OCI-LY7 (cell line): ENCODE data around the gene SERPINA3. TPM values are rescaled to one million over a fixed set of nuclear protein-coding genes. Genes with fewer than 3 reads are reported as not detected.

ENCODE experiments used
- BruUV-seq: library from RNA; stranded (reverse); fragments of 400-500 nt; replicated peaks from 2 replicates; lab custom pipeline; 2021; lab: Mats Ljungman, UMichigan
- CTCF ChIA-PET: fragments of 300-600 bp; sonication (Branson Sonifier 250); formaldehyde crosslinking; loops from one replicate; lab custom pipeline; 2022; ENCODE audit warnings: antibody characterized with exemption; ENCODE audit not compliant: unreplicated experiment; lab: Charles Lee
- POLR2A ChIA-PET: fragments of 300-600 bp; sonication (Branson Sonifier 250); formaldehyde crosslinking; loops from one replicate; lab custom pipeline; 2022; ENCODE audit warnings: antibody characterized with exemption; lab: Charles Lee
- DNase-seq: peaks from one replicate; pipeline ENCODE4 v3.0.0-alpha.2; 2015; ENCODE audit warnings: low spot score
- H2AFZ ChIP-seq: fragments of 200-600 bp; sonication (generic), shearing (Covaris generic); 2 replicates; pipeline ENCODE4 v1.6.1; 2014; ENCODE audit warnings: mild to moderate bottlenecking, antibody characterized with exemption, low read length, moderate library complexity
- H3K27ac ChIP-seq: fragments of 200-600 bp; sonication (generic); 2 replicates; pipeline ENCODE4 v1.5.1; 2014; ENCODE audit warnings: mixed run types, low read depth, mild to moderate bottlenecking, moderate library complexity, low read length, inconsistent platforms; ENCODE audit not compliant: poor library complexity, severe bottlenecking
- H3K36me3 ChIP-seq: fragments of 200-600 bp; sonication (generic); 2 replicates; pipeline ENCODE4 v1.6.1; 2014; ENCODE audit warnings: mild to moderate bottlenecking, antibody characterized with exemption, low read length, moderate library complexity, mixed read lengths; ENCODE audit not compliant: insufficient read depth
- H3K4me1 ChIP-seq: fragments of 200-600 bp; sonication (generic); 2 replicates; pipeline ENCODE4 v1.5.1; 2014; ENCODE audit warnings: mild to moderate bottlenecking, low read length; ENCODE audit not compliant: insufficient read depth, poor library complexity, severe bottlenecking
- H3K4me2 ChIP-seq: fragments of 200-600 bp; sonication (generic); 2 replicates; pipeline ENCODE4 v1.6.1; 2014; ENCODE audit warnings: mild to moderate bottlenecking, low read length
- H3K4me3 ChIP-seq: fragments of 200-600 bp; sonication (generic); 2 replicates; pipeline ENCODE4 v1.5.1; 2014; ENCODE audit warnings: mild to moderate bottlenecking, low read depth, low read length; ENCODE audit not compliant: poor library complexity, severe bottlenecking
- H3K79me2 ChIP-seq: fragments of 200-600 bp; sonication (generic); 2 replicates; pipeline ENCODE4 v1.6.1; 2016; ENCODE audit warnings: low read depth, mild to moderate bottlenecking, low read length, moderate library complexity, mixed read lengths; ENCODE audit not compliant: insufficient read depth
- H3K9me2 ChIP-seq: fragments of 200-600 bp; sonication (generic); 2 replicates; pipeline ENCODE4 v1.6.1; 2016; ENCODE audit warnings: mild to moderate bottlenecking, low read length, mixed read lengths; ENCODE audit not compliant: insufficient read depth
- H3K9me3 ChIP-seq: fragments of 200-600 bp; sonication (generic); 2 replicates; pipeline ENCODE4 v1.6.1; 2014; ENCODE audit warnings: mild to moderate bottlenecking, mixed run types, low read length, mixed read lengths
- H4K20me1 ChIP-seq: fragments of 200-600 bp; sonication (generic); 2 replicates; pipeline ENCODE4 v1.6.1; 2014; ENCODE audit warnings: mild to moderate bottlenecking, antibody characterized with exemption, low read length, moderate library complexity, mixed read lengths; ENCODE audit not compliant: insufficient read depth
- CTCF ChIP-seq: fragments of 200-600 bp; sonication (generic); conservative IDR thresholded peaks from 2 replicates; pipeline ENCODE4 v1.5.1; 2014; ENCODE audit warnings: mild to moderate bottlenecking, antibody characterized with exemption, low read length, moderate library complexity, mixed read lengths
- EZH2phosphoT487 ChIP-seq: fragments of 200-600 bp; sonication (generic); IDR thresholded peaks from 2 replicates; pipeline ENCODE4 v1.6.1; 2018; ENCODE audit warnings: low read depth, borderline replicate concordance, mild to moderate bottlenecking, mixed run types, antibody characterized with exemption, low read length, moderate library complexity, mixed read lengths
- intact Hi-C: fragments of 100-400 bp; cut with micrococcal nuclease; formaldehyde crosslinking; loops from one replicate; pipeline ENCODE4 v1.10.0; 2022; ENCODE audit not compliant: unreplicated experiment
- total RNA-seq, 2 experiments: library from RNA; depleted of rRNA in 1 of 2; stranded (reverse); fragments of >200 nt in 1 of 2; shearing (Covaris generic) in 1 of 2; gene quantifications; 2 replicates each; pipeline ENCODE4 v1.2.3, GENCODE V29; 2014 to 2022

Gene SERPINA3
- total RNA-seq, 2 experiments from 2014 or later, result not detected

GRCh38 chr14:94665544-94665943 is 53.4 kb downstream of the SERPINA3 start:
- POLR2A ChIA-PET, result no interaction called here
- CTCF ChIA-PET, result no interaction called here
- BruUV-seq, result no TSS peak

GRCh38 chr14:94670692-94671285 is 58.6 kb downstream of the SERPINA3 start:
- no peaks in the 10 kb centered on the region for H3K79me2 ChIP-seq
- no peaks in the 10 kb centered on the region for H3K36me3 ChIP-seq
- TF ChIP-seq EZH2phosphoT487, result no peak
- H3K9me2 ChIP-seq, result no peaks in the 10 kb centered on the region
- no peaks in the 10 kb centered on the region for H3K4me1 ChIP-seq
- BruUV-seq, result no TSS peak
- H4K20me1 ChIP-seq, result no peaks in the 10 kb centered on the region
- H3K9me3 ChIP-seq, result no peaks in the 10 kb centered on the region
- H3K4me2 ChIP-seq, result no peak overlapping the region
- POLR2A ChIA-PET, result no interaction called here
- H3K4me3 ChIP-seq, result no peak overlapping the region
- CTCF ChIA-PET, result no interaction called here
- no peak overlapping the region for H3K27ac ChIP-seq
- no peak for DNase-seq
- no peak overlapping the region for H2AFZ ChIP-seq
- intact Hi-C loops, result no loop called here

More at GRCh38 chr14:94665544-94665943, 53.4 kb downstream of the SERPINA3 start:
- intact Hi-C loops, result no loop called here
- Histone ChIP-seq H3K9me3 (no peaks in the 10 kb centered on the region), H4K20me1 (no peaks in the 10 kb centered on the region), H3K9me2 (no peaks in the 10 kb centered on the region), H3K27ac (no peak overlapping the region), H3K36me3 (no peaks in the 10 kb centered on the region), H3K4me2 (no peak overlapping the region), H3K4me1 (no peaks in the 10 kb centered on the region), H2AFZ (no peak overlapping the region), H3K4me3 (no peak overlapping the region), H3K79me2 (no peaks in the 10 kb centered on the region)
- no peak for DNase-seq
- no peak for TF ChIP-seq EZH2phosphoT487
- no peak for TF ChIP-seq CTCF

- Histone ChIP-seq H3K36me3 (no peaks in the 10 kb centered on the region), H3K4me2 (no peak overlapping the region), H2AFZ (no peak overlapping the region), H4K20me1 (no peaks in the 10 kb centered on the region), H3K4me3 (no peak overlapping the region), H3K79me2 (no peaks in the 10 kb centered on the region), H3K9me2 (no peaks in the 10 kb centered on the region), H3K4me1 (no peaks in the 10 kb centered on the region), H3K27ac (no peak overlapping the region), H3K9me3 (no peaks in the 10 kb centered on the region)
- intact Hi-C loops, result no loop called here
- POLR2A ChIA-PET, result no interaction called here
- CTCF ChIA-PET, result no interaction called here
- TF ChIP-seq EZH2phosphoT487 (no peak), CTCF (no peak)
- no peak for DNase-seq
- no TSS peak for BruUV-seq
Measured at GRCh38 chr14:94671870-94672444, 59.8 kb downstream of the SERPINA3 start.
